Measurements from ENCODE around the gene POU2F2.

The POU2F2 gene

GRCh38 chr19:42124386-42124901, 7.8 kb downstream of the POU2F2 start:
- DNase-seq = no peak
- H3K4me1 Mint-ChIP-seq = peaks cover 46% of the 10 kb centered on the region
- H3K36me3 Mint-ChIP-seq = peaks cover 18% of the 10 kb centered on the region
- H3K9me3 Mint-ChIP-seq = no peaks in the 10 kb centered on the region
- H3K27ac Mint-ChIP-seq = no peak overlapping the region
- no peak overlapping the region for H3K4me3 Mint-ChIP-seq
- no peaks in the 10 kb centered on the region for H3K27me3 Mint-ChIP-seq
- CTCF ChIA-PET = interaction anchor here (0.8 to 4.8 kb wide), 5 partner anchors 8 to 155 kb away, joined by 3 to 42 read pairs (median 4); partner anchors contain the start of gene POU2F2

- peaks cover 45% of the 10 kb centered on the region for H3K4me1 Mint-ChIP-seq
- H3K36me3 Mint-ChIP-seq = peaks cover 20% of the 10 kb centered on the region
- CTCF ChIA-PET = interaction anchor here (0.8 to 4.8 kb wide), 7 partner anchors 9 to 174 kb away, joined by 3 to 42 read pairs (median 4); partner anchors contain the start of gene POU2F2
- peak overlapping the region; percentile 67 for H3K4me3 Mint-ChIP-seq
- H3K9me3 Mint-ChIP-seq = no peaks in the 10 kb centered on the region
- H3K27ac Mint-ChIP-seq = peak overlapping the region; percentile 91
- no peak for DNase-seq
- H3K27me3 Mint-ChIP-seq = no peaks in the 10 kb centered on the region
Measured at GRCh38 chr19:42123765-42124164, 8.5 kb downstream of the POU2F2 start.

DNA sequence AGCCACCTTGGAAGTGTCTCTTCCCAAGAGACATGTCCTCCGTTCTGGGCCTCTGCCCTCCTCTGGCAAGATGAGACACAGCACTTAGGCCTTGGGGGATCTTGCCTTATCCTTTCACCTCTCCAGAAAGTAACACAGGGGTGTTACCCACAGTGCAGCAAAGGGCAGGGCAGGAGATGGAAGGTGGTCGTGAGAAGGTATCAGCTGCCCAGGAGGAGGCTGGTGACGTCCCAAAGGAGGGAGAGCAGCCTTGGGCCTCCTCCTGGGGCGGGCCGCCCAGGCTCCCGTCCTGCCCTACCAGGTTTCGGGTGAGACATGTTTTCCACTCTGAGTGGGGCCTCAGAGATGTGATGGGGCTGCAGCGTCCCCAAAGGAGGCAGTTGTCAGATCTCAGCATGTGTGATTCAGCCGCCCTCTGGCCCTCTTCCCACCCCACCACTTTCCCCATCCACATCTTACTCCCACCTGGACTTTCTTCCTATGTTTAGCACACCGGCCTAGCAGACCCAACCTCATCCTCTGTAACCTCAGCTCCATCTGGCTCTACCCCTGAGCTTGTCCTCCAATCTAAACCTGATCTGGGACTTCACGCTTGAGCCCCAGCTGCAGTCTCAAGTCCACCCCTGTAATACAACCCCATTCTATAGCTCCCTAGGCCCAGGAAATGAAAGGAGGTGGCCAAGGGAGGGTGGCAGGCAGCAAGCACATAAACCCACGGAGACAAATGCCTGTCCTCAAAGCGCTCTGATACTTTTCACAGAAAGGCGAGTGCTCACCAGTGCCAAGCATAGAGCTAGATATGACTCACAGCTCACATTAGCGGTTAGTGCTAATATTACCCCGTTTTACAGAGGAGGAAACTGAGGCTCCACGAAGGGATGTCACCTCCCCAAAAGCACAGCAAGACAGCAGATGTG, 9.3 kb downstream of the POU2F2 start:
- H3K27ac Mint-ChIP-seq = peak overlapping the region; percentile 91
- no peaks in the 10 kb centered on the region for H3K27me3 Mint-ChIP-seq
- peaks cover 44% of the 10 kb centered on the region for H3K4me1 Mint-ChIP-seq
- CTCF ChIA-PET = interaction anchor here (0.7 to 4.8 kb wide), 7 partner anchors 10 to 175 kb away, joined by 3 to 42 read pairs (median 4); partner anchors contain the start of gene POU2F2
- DNase-seq = peak; percentile 49
- peaks cover 23% of the 10 kb centered on the region for H3K36me3 Mint-ChIP-seq
- peak overlapping the region; percentile 67 for H3K4me3 Mint-ChIP-seq
- no peaks in the 10 kb centered on the region for H3K9me3 Mint-ChIP-seq

- Mint-ChIP-seq H3K4me3 (peak overlapping the region; percentile 67), H3K9me3 (no peaks in the 10 kb centered on the region), H3K27ac (peak overlapping the region; percentile 86), H3K4me1 (peaks cover 42% of the 10 kb centered on the region), H3K36me3 (peaks cover 23% of the 10 kb centered on the region), H3K27me3 (no peaks in the 10 kb centered on the region)
- CTCF ChIA-PET = interaction anchor here (0.6 to 4.8 kb wide), 4 partner anchors 11 to 298 kb away, joined by 3 to 42 read pairs (median 6); partner anchors contain the start of gene POU2F2
- peak; percentile 76 for DNase-seq
Measured at GRCh38 chr19:42121656-42122069, 10.6 kb downstream of the POU2F2 start.

DNA sequence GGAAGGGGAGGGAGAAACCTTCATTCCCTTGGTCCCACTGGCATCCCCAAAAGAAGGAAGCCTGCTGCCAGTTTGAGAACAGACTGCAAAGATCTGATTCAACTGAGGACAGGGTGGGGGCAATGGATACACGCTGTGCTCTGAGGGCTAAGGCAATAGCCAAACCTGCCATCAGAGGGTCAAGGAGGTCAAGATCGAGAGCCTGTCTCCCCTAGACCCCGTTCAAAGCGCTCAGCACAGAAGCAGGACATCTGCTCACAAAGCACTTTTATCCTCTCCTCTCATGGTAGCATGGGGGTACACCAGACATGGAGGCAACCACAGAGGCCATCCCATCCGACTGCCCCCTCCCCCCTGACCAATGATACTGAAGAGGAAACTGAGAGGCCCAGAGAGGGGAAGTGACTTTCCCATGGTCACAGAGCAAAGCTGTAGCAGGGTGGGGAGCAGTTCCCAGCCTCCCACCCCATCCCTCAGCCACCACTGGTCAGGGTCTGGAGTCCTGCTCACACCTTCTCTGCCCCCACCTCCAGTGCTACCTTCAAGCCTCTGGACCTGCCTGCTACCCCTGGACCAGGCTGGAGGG, 11.1 kb downstream of the POU2F2 start:
- peaks cover 42% of the 10 kb centered on the region for H3K4me1 Mint-ChIP-seq

DNA sequence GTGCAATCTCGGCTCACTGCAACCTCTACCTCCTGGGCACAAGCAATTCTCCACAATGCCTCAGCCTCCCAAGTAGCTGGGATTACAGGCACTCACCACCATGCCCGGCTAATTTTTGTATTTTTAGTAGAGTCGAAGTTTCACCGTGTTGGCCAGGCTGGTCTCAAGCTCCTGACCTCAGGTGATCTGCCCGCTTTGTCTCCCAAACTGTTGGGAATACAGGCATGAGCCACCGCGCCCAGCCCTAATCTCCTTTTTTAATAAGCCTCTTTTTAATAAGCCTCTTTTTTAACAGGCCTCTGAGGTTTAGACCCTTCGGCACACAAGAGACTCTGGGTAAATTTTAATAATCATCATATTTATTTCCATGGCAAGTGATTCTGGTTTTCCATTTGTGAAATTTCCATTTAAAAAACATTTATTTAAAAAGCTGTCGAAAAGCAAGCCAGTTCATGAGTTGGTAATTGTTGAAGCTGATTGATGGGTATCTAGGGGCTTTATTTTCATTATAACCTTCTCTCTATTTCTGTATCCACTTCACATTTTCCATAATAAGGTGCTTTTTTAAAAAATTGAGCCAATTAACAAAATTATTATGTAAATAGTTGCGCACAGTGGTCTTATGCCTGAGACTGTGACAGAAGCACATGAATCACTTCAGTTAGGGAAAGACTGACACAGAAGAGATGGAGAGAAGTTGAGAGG, 11.8 kb downstream of the POU2F2 start:
- no peaks in the 10 kb centered on the region for H3K9me3 Mint-ChIP-seq

More for the DNA sequence above, 11.1 kb downstream of the POU2F2 start:
- CTCF ChIA-PET = interaction anchor here (0.9 to 4.8 kb wide), 3 partner anchors 12 to 299 kb away, joined by 3 to 42 read pairs (median 9); partner anchors contain the start of gene POU2F2
- no peaks in the 10 kb centered on the region for H3K27me3 Mint-ChIP-seq
- H3K9me3 Mint-ChIP-seq = no peaks in the 10 kb centered on the region
- DNase-seq = no peak
- peak overlapping the region; percentile 86 for H3K27ac Mint-ChIP-seq
- H3K36me3 Mint-ChIP-seq = peaks cover 28% of the 10 kb centered on the region
- peak overlapping the region; percentile 67 for H3K4me3 Mint-ChIP-seq

DNA sequence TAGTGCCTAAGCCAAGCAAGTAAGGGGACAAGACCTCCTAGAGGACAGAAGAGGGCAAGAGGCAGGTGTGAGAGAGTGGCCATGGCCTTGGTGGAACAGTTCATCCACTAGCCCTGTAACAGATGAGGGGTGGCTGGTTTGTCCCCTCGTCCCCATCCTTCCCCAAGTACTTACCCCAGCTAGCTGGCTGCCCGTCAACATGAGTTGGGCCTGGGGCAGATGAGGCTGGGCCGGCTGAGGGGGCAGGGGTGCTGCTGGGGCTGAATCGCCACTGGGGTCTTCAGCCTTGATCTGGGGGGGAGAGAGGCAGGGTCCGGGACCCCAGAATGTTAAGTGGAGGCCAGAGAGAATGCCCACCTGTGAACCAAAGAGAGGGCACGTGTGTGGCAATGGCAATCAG, 15.2 kb downstream of the POU2F2 start:
- H3K4me1 Mint-ChIP-seq = peaks cover 35% of the 10 kb centered on the region
- peaks cover 22% of the 10 kb centered on the region for H3K36me3 Mint-ChIP-seq
- H3K4me3 Mint-ChIP-seq = no peak overlapping the region
- H3K27me3 Mint-ChIP-seq = no peaks in the 10 kb centered on the region
- no peak overlapping the region for H3K27ac Mint-ChIP-seq
- no peaks in the 10 kb centered on the region for H3K9me3 Mint-ChIP-seq
- CTCF ChIA-PET = interaction anchor here (1.2 to 1.6 kb wide), 2 partner anchors 9 to 67 kb away, joined by 3 to 5 read pairs; no protein-coding TSS in a partner anchor
- DNase-seq = no peak

More for the DNA sequence above, 11.8 kb downstream of the POU2F2 start:
- CTCF ChIA-PET = interaction anchor here (0.7 to 4.8 kb wide), 4 partner anchors 11 to 237 kb away, joined by 3 to 42 read pairs (median 12); partner anchors contain the start of gene POU2F2
- H3K36me3 Mint-ChIP-seq = peaks cover 31% of the 10 kb centered on the region
- peak overlapping the region; percentile 86 for H3K27ac Mint-ChIP-seq
- H3K27me3 Mint-ChIP-seq = no peaks in the 10 kb centered on the region
- H3K4me1 Mint-ChIP-seq = peaks cover 42% of the 10 kb centered on the region
- no peak for DNase-seq
- H3K4me3 Mint-ChIP-seq = no peak overlapping the region

DNA sequence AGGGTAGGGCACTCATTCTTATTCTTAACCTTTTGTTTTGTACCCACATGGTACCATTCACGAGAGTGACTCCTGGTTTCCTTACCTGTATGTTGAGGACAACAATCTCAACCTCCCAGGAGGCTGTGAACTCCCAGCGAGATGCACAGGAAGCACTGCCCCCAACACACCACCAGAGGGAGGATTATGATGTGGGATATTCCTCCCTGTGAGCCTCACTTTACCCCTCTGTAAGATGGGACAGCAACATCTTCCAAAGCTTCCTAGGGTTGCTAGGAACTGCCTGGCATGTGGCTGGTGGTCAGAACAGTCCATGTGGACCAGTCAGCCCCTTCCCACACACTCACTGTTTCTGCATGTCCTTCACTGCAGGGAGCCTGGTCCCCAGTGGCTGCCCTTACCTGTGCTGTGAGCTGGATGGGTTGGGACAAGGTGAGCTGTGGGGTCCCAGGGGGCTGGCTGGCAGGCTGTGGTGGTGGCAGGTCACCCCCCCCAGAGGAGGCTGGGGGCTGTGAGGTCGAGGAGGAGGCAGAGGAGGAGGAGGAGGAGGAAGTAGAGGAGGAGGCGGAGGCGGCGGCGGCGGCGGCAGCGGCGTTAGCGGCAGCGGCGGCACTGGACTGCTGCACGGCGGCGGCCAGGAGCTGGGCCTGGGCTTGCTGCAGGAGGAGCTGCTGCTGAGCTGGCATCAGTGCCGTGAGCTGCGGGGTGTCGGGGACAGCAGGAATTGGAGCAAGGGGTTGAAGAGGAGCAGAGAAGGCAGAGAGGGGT, 15.8 kb downstream of the POU2F2 start:
- Mint-ChIP-seq H3K36me3 (peaks cover 24% of the 10 kb centered on the region), H3K9me3 (no peaks in the 10 kb centered on the region), H3K27me3 (no peaks in the 10 kb centered on the region), H3K4me1 (peaks cover 35% of the 10 kb centered on the region), H3K4me3 (no peak overlapping the region), H3K27ac (no peak overlapping the region)
- CTCF ChIA-PET = interaction anchor here (1.2 to 1.6 kb wide), 3 partner anchors 8 to 68 kb away, joined by 3 to 5 read pairs (median 3); no protein-coding TSS in a partner anchor
- no peak for DNase-seq

GRCh38 chr19:42115705-42116104, 16.5 kb downstream of the POU2F2 start:
- CTCF ChIA-PET = interaction anchor here (0.9 to 1.2 kb wide), 4 partner anchors 9 to 207 kb away, joined by 3 read pairs; partner anchors contain the start of gene POU2F2
- Mint-ChIP-seq H3K9me3 (no peaks in the 10 kb centered on the region), H3K27me3 (no peaks in the 10 kb centered on the region), H3K27ac (no peak overlapping the region), H3K4me3 (no peak overlapping the region), H3K4me1 (peaks cover 29% of the 10 kb centered on the region), H3K36me3 (peaks cover 25% of the 10 kb centered on the region)
- no peak for DNase-seq

GRCh38 chr19:42115219-42115618, 17.0 kb downstream of the POU2F2 start:
- Mint-ChIP-seq H3K4me1 (peaks cover 28% of the 10 kb centered on the region), H3K36me3 (peaks cover 25% of the 10 kb centered on the region)

GRCh38 chr19:42114412-42114811, 17.8 kb downstream of the POU2F2 start:
- Mint-ChIP-seq H3K27me3 (no peaks in the 10 kb centered on the region), H3K4me1 (peaks cover 28% of the 10 kb centered on the region), H3K4me3 (no peak overlapping the region), H3K27ac (no peak overlapping the region), H3K9me3 (no peaks in the 10 kb centered on the region), H3K36me3 (peaks cover 25% of the 10 kb centered on the region)
- CTCF ChIA-PET = interaction anchor here (1.3 to 2.5 kb wide), 2 partner anchors 9 to 324 kb away, joined by 3 to 6 read pairs; no protein-coding TSS in a partner anchor
- DNase-seq = no peak

More at GRCh38 chr19:42115219-42115618, 17.0 kb downstream of the POU2F2 start:
- H3K9me3 Mint-ChIP-seq = no peaks in the 10 kb centered on the region
- no peak for DNase-seq
- no peaks in the 10 kb centered on the region for H3K27me3 Mint-ChIP-seq
- CTCF ChIA-PET = interaction anchor here (0.9 to 1.3 kb wide), 4 partner anchors 10 to 323 kb away, joined by 3 read pairs; partner anchors contain the start of gene POU2F2
- H3K4me3 Mint-ChIP-seq = no peak overlapping the region
- H3K27ac Mint-ChIP-seq = no peak overlapping the region

GRCh38 chr19:42113641-42114348, 18.5 kb downstream of the POU2F2 start:
- CTCF ChIA-PET = interaction anchor here (0.9 to 7.1 kb wide), 4 partner anchors 10 to 325 kb away, joined by 3 to 51 read pairs (median 4); partner anchors contain the start of gene POU2F2
- DNase-seq = no peak
- Mint-ChIP-seq H3K27ac (no peak overlapping the region), H3K9me3 (no peaks in the 10 kb centered on the region), H3K4me3 (no peak overlapping the region), H3K4me1 (peaks cover 27% of the 10 kb centered on the region), H3K36me3 (peaks cover 24% of the 10 kb centered on the region), H3K27me3 (no peaks in the 10 kb centered on the region)
